NCI-H1105 (cell line): ENCODE results near the gene SPP2.

Source experiments
- DNase-seq: peaks from one replicate; lab custom pipeline; 2025; lab: John Stamatoyannopoulos, UW

The SPP2 gene, protein sequence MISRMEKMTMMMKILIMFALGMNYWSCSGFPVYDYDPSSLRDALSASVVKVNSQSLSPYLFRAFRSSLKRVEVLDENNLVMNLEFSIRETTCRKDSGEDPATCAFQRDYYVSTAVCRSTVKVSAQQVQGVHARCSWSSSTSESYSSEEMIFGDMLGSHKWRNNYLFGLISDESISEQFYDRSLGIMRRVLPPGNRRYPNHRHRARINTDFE

DNA sequence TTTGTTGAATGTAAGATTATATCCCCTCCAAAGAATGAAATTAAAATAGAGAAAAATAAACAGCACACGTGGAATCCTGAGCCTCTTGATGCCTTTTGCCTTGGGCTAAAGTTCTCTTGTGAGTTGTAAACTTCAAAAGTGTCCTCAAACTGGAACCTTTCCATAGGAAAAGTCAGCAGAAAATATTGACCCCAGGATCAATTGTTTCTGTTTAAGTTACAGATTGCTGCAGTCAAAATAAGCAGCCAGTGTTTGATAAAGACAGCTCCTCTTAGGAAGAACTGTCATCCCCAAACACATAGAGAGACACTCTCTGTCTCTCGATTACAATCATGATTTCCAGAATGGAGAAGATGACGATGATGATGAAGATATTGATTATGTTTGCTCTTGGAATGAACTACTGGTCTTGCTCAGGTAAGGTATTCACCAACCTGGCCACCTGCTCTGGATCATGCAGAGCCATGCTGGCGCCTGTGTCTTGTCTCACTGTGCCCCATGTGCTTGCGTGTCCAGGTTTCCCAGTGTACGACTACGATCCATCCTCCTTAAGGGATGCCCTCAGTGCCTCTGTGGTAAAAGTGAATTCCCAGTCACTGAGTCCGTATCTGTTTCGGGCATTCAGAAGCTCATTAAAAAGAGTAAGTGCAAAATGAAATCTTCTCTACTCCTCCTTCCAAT, at the start of gene SPP2:
TSS of gene SPP2 (plus strand) at position 248 of the 681 bp plus-strand sequence. CDS start at position 333, 85 bp downstream.
- no peak for DNase-seq

DNA sequence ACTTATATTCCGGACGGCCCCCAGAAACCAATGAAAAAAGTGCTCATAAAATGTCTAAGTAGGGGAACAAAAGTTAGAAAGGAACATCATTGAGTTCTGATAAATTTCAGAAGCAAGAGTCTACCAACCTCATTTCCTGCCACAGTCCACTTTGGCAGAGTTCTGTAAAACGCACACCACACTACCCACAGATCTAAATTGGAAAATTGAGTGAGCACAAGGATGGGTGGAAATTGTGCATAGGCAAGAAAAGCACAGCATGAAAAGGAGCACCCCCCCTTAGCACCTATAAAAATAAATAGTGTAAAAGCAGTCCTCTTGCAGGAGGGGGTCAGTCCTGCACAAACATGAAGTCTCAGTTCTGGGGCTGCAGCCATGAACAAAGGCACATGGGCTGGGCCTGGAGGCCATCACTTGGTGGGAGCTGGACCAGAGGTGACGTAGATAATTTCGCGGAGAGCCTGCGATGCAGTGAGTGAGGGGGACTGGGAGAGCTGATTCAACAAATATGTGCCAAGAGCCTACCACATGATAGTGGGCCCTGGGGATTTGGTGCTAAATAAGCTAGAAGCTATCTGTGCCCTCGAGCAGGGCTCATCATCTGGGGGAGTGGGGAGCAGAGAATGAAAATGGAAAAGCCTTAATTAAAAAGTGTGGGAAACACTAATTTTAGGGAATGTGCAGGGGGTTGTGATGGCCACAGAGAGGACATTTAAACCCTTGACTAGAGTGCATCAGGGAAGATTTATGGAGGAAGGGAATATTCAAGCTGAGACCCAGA, 48.9 kb upstream of the SPP2 start:
- no peak for DNase-seq

DNA sequence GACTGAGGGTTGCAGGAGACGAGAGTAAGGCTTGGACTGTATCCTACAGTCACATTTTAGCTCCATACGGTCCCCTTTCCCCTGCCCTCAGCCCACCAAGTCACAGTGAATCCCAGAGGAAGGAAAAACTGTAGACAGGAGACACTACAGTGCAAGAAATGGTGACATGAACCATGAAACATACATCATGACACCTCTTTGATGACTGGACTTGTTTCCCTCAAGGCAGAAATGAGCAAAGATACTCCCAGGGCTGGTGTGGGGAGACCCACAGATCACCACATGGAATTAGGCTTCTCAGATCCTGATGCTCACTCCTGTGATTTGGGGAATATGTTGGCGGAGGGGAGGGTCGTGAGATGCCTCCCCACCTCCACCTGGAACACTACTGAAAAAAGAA, 48.2 kb upstream of the SPP2 start:
- no peak for DNase-seq

DNA sequence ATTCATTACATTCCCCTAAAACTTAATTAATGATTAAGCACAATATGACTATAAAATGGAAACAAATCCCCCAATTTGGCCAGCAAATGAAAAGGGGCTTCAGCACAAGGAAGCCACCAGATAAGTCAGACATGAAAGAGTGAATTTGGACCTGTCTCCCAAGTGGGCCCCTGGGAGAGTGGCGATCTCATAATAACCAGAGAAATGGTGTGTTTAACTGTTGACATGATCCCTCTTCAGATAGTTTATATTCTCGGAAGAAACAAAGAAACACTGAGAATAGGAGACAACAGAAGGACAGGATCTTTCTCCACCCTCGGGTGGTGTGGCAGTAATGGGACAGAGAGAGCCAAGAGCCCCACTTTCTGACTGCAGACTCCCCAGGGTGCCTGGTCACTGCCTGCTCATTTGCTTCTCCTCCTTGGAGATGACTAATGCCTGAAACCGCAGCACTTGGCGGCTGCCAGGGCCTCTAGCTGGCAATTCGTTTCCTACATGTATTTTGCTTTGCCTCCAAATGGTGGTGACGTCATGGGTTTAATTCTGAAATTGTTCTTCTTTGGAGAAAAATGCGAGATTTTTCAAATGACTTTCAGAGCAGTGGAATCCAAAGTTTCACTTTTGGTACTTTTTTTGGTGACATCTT, 46.4 kb upstream of the SPP2 start:
- no peak for DNase-seq

DNA sequence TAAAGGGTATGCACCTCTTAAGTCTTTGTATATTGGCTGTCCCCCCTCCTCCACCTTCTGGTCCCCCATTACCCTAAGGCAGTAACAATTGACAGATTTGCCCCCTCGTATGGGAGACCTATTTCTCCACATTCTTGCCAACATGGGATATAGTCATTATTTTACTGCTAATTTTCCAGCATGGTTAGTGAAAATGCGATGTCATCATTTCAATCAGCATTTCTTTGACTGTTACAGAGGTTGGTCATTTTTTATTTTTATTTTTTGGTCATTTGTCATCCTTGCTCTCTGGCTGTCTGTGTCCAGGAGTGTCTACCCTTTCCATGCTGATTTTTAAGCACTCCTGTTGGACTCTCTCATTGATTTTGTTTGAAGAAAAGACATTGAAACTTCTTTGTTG, 45.4 kb upstream of the SPP2 start:
- DNase-seq: no peak

DNA sequence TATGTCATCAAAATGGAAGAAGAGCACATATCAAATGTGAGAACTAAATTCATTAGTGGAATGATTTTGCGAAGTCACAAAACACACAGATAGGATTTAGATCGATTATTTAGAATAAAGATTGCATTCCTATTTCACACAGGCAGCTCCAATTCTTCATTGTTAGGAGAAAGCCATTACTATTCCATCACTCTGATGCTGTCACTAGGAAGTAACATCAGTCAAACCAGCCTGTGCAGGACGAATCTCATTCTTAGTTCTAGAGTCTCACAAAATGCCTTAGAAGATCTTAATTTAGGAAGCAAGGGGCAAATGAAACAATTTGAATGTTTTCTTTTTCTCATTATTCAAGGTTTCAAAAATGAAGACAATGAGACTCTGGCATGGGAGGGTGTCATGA, 44.0 kb upstream of the SPP2 start:
- no peak for DNase-seq

DNA sequence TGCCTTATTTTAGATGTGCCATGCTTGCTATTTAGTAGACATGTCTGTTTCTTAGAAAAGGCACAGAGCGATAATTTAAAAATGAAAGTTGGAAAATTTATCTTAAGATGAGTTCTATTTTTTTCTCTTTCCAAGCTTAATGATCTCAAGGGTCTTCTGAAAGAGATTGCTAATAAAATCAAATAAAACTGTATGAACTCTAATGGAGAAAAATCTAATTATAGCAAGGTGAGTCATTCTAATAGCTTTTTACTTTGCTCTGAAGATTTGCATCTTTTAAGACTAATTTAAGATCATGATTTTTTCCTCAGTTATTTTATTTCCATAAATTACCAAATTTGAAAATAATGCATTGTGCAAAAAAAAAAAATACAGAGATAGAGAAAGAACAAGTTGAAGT, 36.1 kb upstream of the SPP2 start:
- no peak for DNase-seq

DNA sequence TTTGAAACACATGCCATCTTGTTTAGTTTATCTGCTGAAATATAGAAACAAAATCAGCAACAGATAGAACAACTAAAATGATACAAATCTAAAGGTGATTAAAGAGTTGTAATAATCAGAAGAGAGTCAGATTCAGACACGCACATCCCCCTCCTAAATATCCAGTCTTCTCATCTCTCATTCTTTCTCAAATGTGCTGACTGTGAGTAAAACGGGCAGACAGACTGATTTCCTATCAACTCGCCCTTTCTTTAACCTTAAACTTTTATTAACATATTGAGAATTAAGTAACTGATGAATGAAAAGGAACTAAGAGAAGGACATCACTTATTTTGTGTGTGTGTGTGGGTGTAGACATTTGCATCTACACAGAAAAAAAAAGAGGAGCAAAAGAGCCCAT, 34.6 kb upstream of the SPP2 start:
- DNase-seq: no peak

DNA sequence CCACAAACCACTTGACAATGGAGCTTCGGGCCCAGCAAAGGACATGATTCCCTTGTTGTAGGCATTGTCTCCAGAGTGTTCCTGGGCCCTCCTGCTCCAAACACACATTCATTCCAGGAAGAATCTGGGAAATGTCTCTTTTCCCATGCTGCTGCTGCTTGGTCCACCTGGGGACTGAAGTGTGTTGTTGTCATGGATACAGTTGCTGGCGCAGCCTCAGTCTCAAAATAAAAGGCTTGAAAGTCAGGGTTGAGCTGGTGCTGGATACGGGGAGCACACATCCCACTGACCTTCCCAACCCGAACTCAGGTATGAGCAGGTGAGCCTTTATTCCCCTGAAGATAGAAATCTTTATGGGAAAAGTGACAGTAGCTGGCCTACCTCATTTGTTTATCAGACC, 30.6 kb upstream of the SPP2 start:
- no peak for DNase-seq

DNA sequence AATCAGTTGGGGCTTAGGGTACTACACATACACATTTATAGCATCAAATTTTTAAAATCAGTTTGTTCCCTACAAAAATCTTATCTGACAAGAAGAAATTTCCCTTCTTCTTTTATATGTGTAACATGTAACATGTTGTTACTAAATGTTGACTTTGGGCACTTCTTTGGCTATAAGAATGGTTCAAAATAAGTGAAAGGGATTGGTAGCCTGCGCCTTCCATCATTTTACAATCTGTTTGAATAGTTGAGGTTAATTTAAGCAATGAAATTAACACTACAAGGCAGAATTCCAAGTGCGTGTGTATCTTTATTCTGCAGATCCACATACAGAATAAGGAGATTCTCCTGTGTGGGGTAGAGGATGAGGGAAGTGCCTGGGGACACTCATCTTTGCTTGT, 30.2 kb upstream of the SPP2 start:
- no peak for DNase-seq

DNA sequence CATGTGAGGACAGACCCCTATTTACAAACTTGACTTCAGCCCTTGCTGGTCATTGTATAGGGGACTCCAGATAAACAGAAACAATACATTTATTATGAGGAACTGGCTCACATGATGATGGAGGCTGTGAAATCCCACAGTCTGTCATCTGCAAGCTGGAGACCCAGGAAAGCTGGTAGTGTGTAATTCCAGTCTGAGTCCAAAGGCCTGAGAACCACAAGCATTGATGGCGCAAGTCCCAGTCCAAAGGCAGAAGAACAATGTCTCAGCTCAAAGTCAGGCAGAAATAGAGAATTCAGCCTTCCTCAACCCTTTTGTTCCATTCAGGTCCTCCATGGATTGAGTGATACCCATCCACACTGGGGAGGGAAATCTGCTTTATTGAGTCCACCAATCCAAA, 28.1 kb upstream of the SPP2 start:
- no peak for DNase-seq

DNA sequence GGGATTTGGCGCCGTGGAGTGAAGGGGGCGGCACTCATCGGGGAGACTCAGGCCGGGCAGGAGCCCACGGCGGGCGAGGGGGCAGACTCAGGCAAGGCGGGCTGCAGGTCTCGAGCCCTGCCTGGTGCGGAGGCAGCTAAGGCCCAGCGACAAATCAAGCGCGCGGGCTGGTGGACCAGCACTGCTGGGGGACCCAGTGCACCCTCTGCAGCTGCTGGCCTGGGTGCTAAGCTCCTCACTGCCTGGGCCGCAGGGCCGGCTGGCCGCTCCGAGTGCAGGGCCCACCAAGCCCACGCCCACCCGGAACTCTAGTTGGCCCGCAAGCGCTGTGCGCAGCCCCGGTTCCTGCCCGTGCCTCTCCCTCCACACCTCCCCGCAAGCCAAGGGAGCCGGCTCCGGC, 26.2 kb upstream of the SPP2 start:
- DNase-seq: no peak

DNA sequence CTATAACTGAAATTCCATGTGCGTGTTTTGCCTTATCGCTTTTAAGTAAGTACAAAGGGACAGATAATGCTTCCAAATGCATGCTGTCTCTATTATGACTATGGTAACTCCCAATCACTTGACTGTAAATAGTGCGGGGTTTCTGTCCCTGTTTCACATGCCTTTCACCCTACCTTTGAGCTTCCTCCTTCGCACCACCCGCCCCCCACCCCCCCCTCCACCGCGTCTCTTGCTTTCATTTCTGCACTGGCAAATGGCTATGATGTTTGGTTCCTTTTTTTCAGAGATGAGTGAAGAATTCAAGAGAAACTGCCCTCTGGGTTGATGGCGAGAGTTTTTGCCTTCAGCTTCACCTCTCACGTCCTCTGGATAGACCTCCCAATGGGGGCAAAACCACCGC, 25.0 kb upstream of the SPP2 start:
- no peak for DNase-seq

DNA sequence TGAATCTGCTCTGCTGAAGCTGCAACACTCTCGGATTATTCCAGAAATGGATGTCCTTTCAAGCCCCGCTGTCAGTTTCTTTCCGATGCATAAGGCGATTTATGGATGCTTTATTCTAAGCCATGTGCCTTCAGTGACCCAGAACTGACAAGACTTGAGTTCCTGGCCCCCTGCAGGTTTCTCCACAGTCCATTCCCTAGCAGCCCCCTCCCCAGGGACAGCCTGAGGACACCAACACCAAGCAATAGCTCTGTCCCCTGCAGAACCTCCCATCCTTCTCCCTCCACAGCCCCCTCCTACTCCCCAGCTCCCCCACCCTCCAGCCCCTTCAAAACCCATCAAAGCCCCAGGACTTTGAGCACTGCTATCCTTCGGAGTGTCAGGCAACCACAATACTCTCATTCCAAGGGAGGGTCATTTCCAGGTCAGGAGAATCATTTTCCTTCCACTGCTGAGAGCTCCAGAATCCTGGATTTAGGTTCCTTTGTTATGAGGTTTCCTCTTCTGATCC, 24.6 kb upstream of the SPP2 start:
- no peak for DNase-seq

DNA sequence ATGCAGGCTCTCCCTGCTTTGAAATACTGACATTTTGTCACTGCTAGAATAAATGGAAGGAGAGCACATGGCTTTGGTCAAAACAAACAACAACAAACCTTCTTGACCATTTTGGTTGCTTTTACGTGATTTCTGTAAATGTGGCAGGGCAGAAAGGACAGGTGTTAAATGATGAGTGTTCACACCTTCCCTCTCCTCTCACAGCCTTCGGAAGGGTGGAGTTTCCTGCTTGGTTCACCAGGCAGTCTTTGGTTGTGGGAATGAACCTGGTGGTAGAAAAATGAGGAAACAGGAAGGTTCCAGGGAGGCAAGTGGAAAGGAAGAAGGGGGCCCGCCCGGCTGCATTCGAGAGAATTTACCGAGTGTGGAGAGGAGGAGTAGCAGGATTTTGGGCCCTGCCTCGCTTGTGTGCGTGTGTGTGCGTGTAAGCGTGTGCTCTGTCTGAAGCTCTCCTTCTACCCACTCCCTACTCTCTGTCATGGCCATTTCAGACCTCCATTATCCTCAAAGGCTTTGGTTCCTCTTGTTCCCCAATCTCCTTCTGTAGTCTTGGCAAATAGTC, 23.7 kb upstream of the SPP2 start:
- no peak for DNase-seq

DNA sequence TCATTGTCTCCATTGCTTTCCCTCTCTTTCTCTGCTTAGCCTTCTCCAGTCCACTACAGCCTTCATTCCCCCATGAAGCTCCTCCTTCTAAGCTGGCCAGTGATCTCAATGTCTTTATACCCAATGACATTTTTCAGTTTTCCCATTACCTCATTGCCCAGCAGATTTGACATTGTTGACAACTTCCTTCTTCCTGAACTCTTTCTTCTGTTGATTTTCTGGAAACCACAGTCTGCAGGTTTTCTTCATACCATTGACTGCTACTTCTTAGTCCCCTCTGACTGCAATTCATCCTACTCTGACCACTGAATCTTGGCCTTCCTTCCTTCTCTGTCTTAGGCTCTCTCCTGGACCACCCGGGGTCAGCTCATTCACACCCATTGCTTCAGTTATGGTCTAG, 22.9 kb upstream of the SPP2 start:
- DNase-seq: no peak

DNA sequence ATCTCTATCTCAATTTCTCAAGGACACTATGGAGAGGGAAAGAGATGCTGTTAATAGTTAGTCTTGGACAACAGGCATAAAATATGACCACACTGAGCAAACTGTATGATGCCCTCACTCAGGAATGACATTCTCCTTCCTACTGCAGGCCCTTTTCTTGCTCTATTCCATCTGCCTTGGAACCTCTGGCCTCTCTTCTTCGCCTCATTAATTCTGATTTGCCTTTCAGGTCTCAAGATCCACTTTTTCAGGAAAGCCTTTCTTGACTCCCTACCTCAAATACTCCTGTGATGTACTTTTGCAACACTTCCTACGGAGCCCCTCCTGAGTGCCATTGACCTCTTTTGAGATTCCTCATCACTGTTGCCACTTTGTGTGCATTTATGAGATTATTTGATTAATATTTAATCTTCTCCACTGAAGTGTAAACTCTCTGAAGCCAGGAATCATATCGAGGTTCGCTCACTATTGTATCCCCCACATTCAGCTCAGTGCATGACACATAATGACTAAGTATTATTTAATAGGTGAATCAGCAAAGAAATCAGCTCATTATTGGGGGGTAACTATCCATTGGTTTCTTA, 21.3 kb upstream of the SPP2 start:
- DNase-seq: no peak

DNA sequence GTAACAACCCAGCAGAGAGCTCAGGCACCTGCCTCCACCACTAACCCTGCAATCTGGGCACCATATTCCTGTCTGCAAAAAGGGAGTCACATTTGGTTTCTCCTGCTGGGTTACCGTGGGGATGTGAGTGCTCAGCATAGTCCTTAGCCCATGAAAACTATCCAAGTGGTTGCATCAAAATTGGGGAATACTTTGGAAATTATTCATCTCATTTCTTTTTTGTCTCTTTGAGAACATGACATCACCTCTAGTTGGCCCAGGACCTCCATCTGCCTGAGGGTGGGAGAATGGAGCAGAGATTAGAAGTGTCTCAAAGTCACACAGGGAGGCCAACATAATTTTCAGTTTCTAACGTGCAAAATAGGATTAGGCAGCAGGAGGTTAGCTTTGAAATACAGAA, 19.3 kb upstream of the SPP2 start:
- no peak for DNase-seq

DNA sequence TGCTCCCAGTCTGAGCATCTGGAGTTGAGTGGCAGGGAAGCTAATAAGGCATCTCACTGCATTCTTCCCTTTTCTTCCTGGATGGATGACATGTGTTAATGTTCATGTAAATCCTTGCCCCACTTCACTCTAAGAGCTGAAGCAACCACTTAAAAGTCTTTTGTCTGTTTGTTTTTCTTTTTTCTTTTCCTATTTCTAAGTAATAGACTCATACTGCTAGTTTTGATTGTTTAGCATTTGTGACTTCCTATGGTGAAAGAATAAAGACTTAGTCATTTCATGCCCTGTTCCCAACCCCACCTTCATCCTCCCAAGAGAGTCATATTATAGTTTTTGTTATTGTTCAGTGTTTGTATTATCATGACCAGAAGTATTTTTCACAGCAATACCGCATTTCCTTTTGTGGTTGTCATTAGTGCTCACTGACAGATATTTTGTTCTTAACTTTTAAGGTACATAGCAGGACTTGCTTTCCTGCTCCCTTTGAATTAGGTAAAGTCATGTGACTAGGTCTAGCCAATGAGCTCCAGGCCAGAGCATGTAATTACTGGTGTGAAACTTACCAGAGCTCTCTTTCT, 18.1 kb upstream of the SPP2 start:
- DNase-seq: no peak

DNA sequence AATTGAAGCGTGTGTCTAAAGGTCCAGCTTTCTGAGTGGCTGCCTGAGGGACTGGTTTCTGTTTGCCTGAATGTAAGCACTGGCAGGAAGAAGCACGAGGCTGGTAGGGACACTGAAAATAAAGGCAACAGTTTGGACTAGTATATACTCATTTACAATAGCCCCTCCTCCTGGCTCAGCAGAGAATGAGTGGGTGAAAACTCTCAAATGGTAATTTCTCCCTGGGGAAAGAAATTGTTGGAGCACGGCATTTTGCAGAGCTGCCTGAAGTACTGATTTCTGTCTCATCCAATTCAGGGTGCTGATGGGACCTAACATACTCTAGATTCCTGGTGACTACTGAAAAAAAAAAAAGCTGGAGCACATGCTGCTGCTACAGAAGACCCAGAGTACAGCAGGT, 17.3 kb upstream of the SPP2 start:
- no peak for DNase-seq

DNA sequence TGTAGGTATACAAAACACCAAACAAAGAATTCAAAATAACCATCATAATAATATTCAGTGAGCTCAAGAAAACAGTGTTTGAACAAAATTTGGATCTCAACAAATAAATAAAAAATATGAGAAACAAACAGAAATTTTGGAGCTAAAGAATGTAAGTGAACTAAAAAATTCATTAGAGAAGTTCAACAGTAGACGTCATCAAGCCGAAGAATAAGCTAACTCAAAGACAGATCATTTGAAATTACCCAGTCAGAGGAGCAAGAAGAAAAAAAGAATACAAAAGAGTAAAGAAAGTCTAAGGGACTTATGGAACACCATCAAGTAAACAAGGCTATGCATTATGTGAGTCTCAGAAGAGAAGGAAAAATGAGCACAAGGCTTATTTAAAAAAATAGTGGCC, 16.6 kb upstream of the SPP2 start:
- DNase-seq: no peak
